RPMI7951 (cell line): Measurements from ENCODE around the gene ARAF. TPM values are rescaled to one million over a fixed set of nuclear protein-coding genes. Genes with fewer than 3 reads are reported as not detected.
"Not testable (repeated sequence)": the region's sequence is repeated elsewhere in the genome, so short reads cannot be mapped to it uniquely, and the experiment has no call there.

ENCODE experiments used
- DNase-seq: peaks from one replicate; pipeline ENCODE4 v3.0.0-alpha.2; 2012; ENCODE audit warnings: low read depth
- total RNA-seq: library from RNA; depleted of rRNA; stranded (reverse); fragments of >200 nt; shearing (Covaris generic); gene quantifications from 2 replicates; pipeline ENCODE4 v1.2.3, GENCODE V29; 2014; rRNA removed

ARAF gene
- 37.3 and 41.5 TPM in 2 replicates for total RNA-seq

GRCh38 chrX:47560934-47561658 lies at the start of gene ARAF:
ARAF (plus strand) TSS chrX:47561205; CDS start chrX:47562968, 1,763 bp downstream.
- peak; percentile 100 for DNase-seq

- not testable (repeated sequence) for DNase-seq
These were observed 48.6 kb upstream of the ARAF start for GRCh38 chrX:47512383-47512782.

- DNase-seq: peak; percentile 28
These were observed 47.7 kb upstream of the ARAF start for GRCh38 chrX:47513034-47513965.

- peak; percentile 79 for DNase-seq
These were observed 46.3 kb upstream of the ARAF start for GRCh38 chrX:47514533-47515235.

- DNase-seq: peak; percentile 90
These were observed 44.9 kb upstream of the ARAF start for GRCh38 chrX:47515941-47516665.

GRCh38 chrX:47518144-47518543 lies 42.9 kb upstream of the ARAF start:
- peak; percentile 74 for DNase-seq

GRCh38 chrX:47523297-47523696 lies 37.7 kb upstream of the ARAF start:
- DNase-seq: peak; percentile 78

- no peak for DNase-seq
These were observed 37.3 kb upstream of the ARAF start for GRCh38 chrX:47523713-47524166.

GRCh38 chrX:47529548-47529947 lies 31.5 kb upstream of the ARAF start:
- DNase-seq: no peak

- no peak for DNase-seq
These were observed 31.0 kb upstream of the ARAF start for GRCh38 chrX:47530049-47530448.

- DNase-seq: no peak
These were observed 21.1 kb upstream of the ARAF start for GRCh38 chrX:47539860-47540259.

GRCh38 chrX:47540754-47541538 lies 20.1 kb upstream of the ARAF start:
- DNase-seq: peak; percentile 94

- DNase-seq: no peak
These were observed 17.5 kb upstream of the ARAF start for GRCh38 chrX:47543496-47543895.

- DNase-seq: no peak
These were observed 4.9 kb upstream of the ARAF start for GRCh38 chrX:47556045-47556623.

GRCh38 chrX:47558436-47558835 lies 2.6 kb upstream of the ARAF start:
- no peak for DNase-seq

- peak; percentile 21 for DNase-seq
These were observed 649 bp upstream of the ARAF start for GRCh38 chrX:47560179-47560933.

- DNase-seq: no peak
These were observed 700 bp downstream of the ARAF start for GRCh38 chrX:47561659-47562151.

- DNase-seq: peak; percentile 43
These were observed 1.7 kb downstream of the ARAF start for GRCh38 chrX:47562615-47563243.
